PFSK-1 (cell line): ENCODE data around the gene HEATR3.

Experiments used
- POLR2AphosphoS5 ChIP-seq: IDR thresholded peaks from 2 replicates; pipeline ENCODE4 v1.6.1; 2012; ENCODE audit warnings: low read depth, mild to moderate bottlenecking, control low read depth, low read length, moderate library complexity
- REST ChIP-seq, 2 experiments: IDR thresholded peaks; 2 replicates each; pipeline versions ENCODE4 v1.6.1 to v1.8.0; 2011 to 2012; ENCODE audit warnings: low read depth in 2 of 2, low read length in 2 of 2, control low read depth in 1 of 2, inconsistent platforms in 1 of 2, mild to moderate bottlenecking in 1 of 2, moderate library complexity in 1 of 2; ENCODE audit not compliant: insufficient read depth in 1 of 2
- TAF1 ChIP-seq: IDR thresholded peaks from 2 replicates; pipeline ENCODE4 v1.6.1; 2012; ENCODE audit warnings: low read length, control low read depth, borderline replicate concordance; ENCODE audit not compliant: insufficient read depth

- TF ChIP-seq TAF1 (no peak), REST (IDR thresholded peaks at IDR 0.05; ENCODE audit: insufficient read depth in 1 of 2, low read depth in 2 of 2, low read length in 2 of 2) (no peak), POLR2AphosphoS5 (no peak)
Measured at GRCh38 chr16:50081428-50082018, 15.8 kb downstream of the HEATR3 start.
